HepG2 (cell line): ENCODE results near the gene OR4K2. TPM values are rescaled to one million over a fixed set of nuclear protein-coding genes. Genes with fewer than 3 reads are reported as not detected.

Experiments
- ATAC-seq: fragments of 200-7000 bp; cut with Tn5 transposase; 3 replicates; pipeline ENCODE4 v1.9.1; 2020; ENCODE audit warnings: mild to moderate bottlenecking, moderate library complexity
- BruUV-seq: library from RNA; stranded (reverse); fragments of 400-500 nt; replicated peaks from 2 replicates; lab custom pipeline; 2021; lab: Mats Ljungman, UMichigan
- CTCF ChIA-PET: fragments of 300-600 bp; formaldehyde crosslinking; extraction: SDS; loops from one replicate; lab custom pipeline; 2021; ENCODE audit warnings: low total read pairs, inconsistent platforms, low intra/inter-chr PET ratio; lab: Yijun Ruan, JAX
- POLR2A ChIA-PET: fragments of 350-600 bp; sonication (Branson Sonifier 250); formaldehyde crosslinking; loops from one replicate; lab custom pipeline; 2020; ENCODE audit warnings: antibody characterized with exemption, inconsistent platforms; lab: Yijun Ruan, JAX
- DNase-seq: peaks from one replicate; pipeline ENCODE4 v3.0.0-alpha.2; 2015; ENCODE audit warnings: low spot score
- FAIRE-seq: peaks from 3 replicates; lab custom pipeline; 2011; peaks lifted over from hg19 to GRCh38; lab: Jason Lieb, UNC
- H2AFZ ChIP-seq: one replicate; pipeline ENCODE4 v1.6.1; 2011; ENCODE audit warnings: low read length, inconsistent platforms
- H3K27ac ChIP-seq: fragments of 300-600 bp; 3 replicates; pipeline ENCODE4 v1.8.0; 2011; ENCODE audit warnings: mixed run types, mild to moderate bottlenecking, mixed read lengths, low read length, inconsistent platforms; ENCODE audit not compliant: insufficient read depth; ENCODE audit errors: extremely low read length
- H3K27me3 ChIP-seq, 2 experiments: fragments of 200-600 bp in 1 of 2; 2 replicates in 1 of 2; 3 replicates in 1 of 2; pipeline versions ENCODE4 v1.6.0 to v1.8.0; 2011; ENCODE audit warnings: low read length in 2 of 2, mild to moderate bottlenecking in 2 of 2, moderate library complexity in 2 of 2, inconsistent platforms in 1 of 2; ENCODE audit not compliant: insufficient read depth in 2 of 2, control insufficient read depth in 1 of 2
- H3K36me3 ChIP-seq, 2 experiments: fragments of 200-600 bp in 1 of 2; replicated peaks in 1 of 2; 2 replicates in 1 of 2; 3 replicates in 1 of 2; pipeline versions ENCODE4 v1.5.1 to v1.8.0; 2011; ENCODE audit warnings: low read length in 2 of 2, inconsistent platforms in 1 of 2; ENCODE audit not compliant: insufficient read depth in 2 of 2, control insufficient read depth in 1 of 2
- H3K4me1 ChIP-seq: 2 replicates; pipeline ENCODE4 v1.5.1; 2012; ENCODE audit warnings: low read length, inconsistent platforms; ENCODE audit not compliant: insufficient read depth
- H3K4me2 ChIP-seq: 2 replicates; pipeline ENCODE4 v1.6.0; 2011; ENCODE audit warnings: low read depth, low read length, inconsistent platforms
- H3K4me3 ChIP-seq, 3 experiments: fragments of 200-600 bp in 1 of 3; sonication (generic), shearing (Covaris generic) in 1 of 3; replicated peaks in 1 of 3; 2 replicates each; pipeline ENCODE4 v1.5.1; 2011 to 2016; ENCODE audit warnings: low read length in 3 of 3, inconsistent platforms in 2 of 3, low read depth in 2 of 3, mild to moderate bottlenecking in 2 of 3, control low read depth in 1 of 3, mixed read lengths in 1 of 3; ENCODE audit not compliant: insufficient read depth in 1 of 3
- H3K79me2 ChIP-seq: one replicate; pipeline ENCODE4 v1.6.1; 2011; ENCODE audit warnings: low read length, inconsistent platforms; ENCODE audit not compliant: insufficient read depth
- H3K9ac ChIP-seq: 2 replicates; pipeline ENCODE4 v1.6.0; 2011; ENCODE audit warnings: mild to moderate bottlenecking, low read depth, low read length, inconsistent platforms; ENCODE audit not compliant: insufficient read depth
- H3K9me3 ChIP-seq: 2 replicates; pipeline ENCODE4 v1.5.1; 2012; ENCODE audit warnings: mild to moderate bottlenecking, low read length
- H4K20me1 ChIP-seq: 2 replicates; pipeline ENCODE4 v1.6.0; 2011; ENCODE audit warnings: inconsistent platforms, mild to moderate bottlenecking, low read length, moderate library complexity; ENCODE audit not compliant: insufficient read depth
- AGO2 ChIP-seq: fragments of 200-400 bp; formaldehyde crosslinking; optimal IDR thresholded peaks from 2 replicates; pipeline ENCODE3; 2017; ENCODE audit warnings: mild to moderate bottlenecking, low read depth, low read length, moderate library complexity
- ESRRA ChIP-seq: sonication (generic); formaldehyde crosslinking; IDR thresholded peaks from 2 replicates; pipeline ENCODE4 v1.5.1; 2020; ENCODE audit warnings: mild to moderate bottlenecking, low read depth, missing genetic modification reagents
- FOXC1 ChIP-seq: sonication (generic); formaldehyde crosslinking; IDR thresholded peaks from 2 replicates; pipeline ENCODE4 v1.8.0; 2022; ENCODE audit warnings: mild to moderate bottlenecking, missing genetic modification reagents, borderline replicate concordance
- GMEB2 ChIP-seq: IDR thresholded peaks from 2 replicates; pipeline ENCODE4 v1.6.1; 2016; ENCODE audit warnings: missing biosample characterization, missing genetic modification reagents, low read depth
- HNRNPH1 ChIP-seq: fragments of 200-400 bp; formaldehyde crosslinking; optimal IDR thresholded peaks from 2 replicates; pipeline ENCODE3; 2017; ENCODE audit warnings: mild to moderate bottlenecking, low read depth, low read length
- NR2F6 ChIP-seq, 2 experiments: IDR thresholded peaks; 2 replicates each; pipeline ENCODE4 v1.6.1; 2016; ENCODE audit warnings: antibody characterized with exemption in 1 of 2, mild to moderate bottlenecking in 1 of 2
- POGK ChIP-seq: sonication (generic); formaldehyde crosslinking; conservative IDR thresholded peaks from 2 replicates; pipeline ENCODE4 v1.8.0; 2022; ENCODE audit warnings: mild to moderate bottlenecking, moderate library complexity, missing genetic modification reagents
- SMYD3 ChIP-seq: sonication (generic); formaldehyde crosslinking; IDR thresholded peaks from 2 replicates; pipeline ENCODE4 v1.8.1; 2023; ENCODE audit warnings: mild to moderate bottlenecking, missing genetic modification reagents
- TEAD2 ChIP-seq: sonication (generic); formaldehyde crosslinking; IDR thresholded peaks from 2 replicates; pipeline ENCODE4 v1.9.0; 2021; ENCODE audit warnings: missing genetic modification reagents
- TP53 ChIP-seq: sonication (generic); formaldehyde crosslinking; conservative IDR thresholded peaks from 2 replicates; pipeline ENCODE4 v1.4.0; 2020; ENCODE audit warnings: missing genetic modification reagents
- U2AF2 ChIP-seq: fragments of 200-400 bp; formaldehyde crosslinking; IDR thresholded peaks from 2 replicates; pipeline ENCODE4 v1.6.1; 2017; ENCODE audit warnings: low read depth, mild to moderate bottlenecking, low read length
- ZNF703 ChIP-seq: sonication (generic); formaldehyde crosslinking; IDR thresholded peaks from 2 replicates; pipeline ENCODE4 v1.5.1; 2020; ENCODE audit warnings: missing genetic modification reagents, mild to moderate bottlenecking, moderate library complexity, borderline replicate concordance
- WGBS: methylation state at CpG from one replicate; pipeline ENCODE4 v1.1.6; 2017; ENCODE audit warnings: low lambda C conversion rate; 5-methylcytosine and 5-hydroxymethylcytosine counted together
- in situ Hi-C: cut with HindIII; loops from 2 replicates; pipeline ENCODE4 v1.10.0; 2017; ENCODE audit warnings: low pct_unique_long_range_greater_than_20kb; ENCODE audit not compliant: extremely low pct_ligation_motif_present
- intact Hi-C: fragments of 100-400 bp; cut with micrococcal nuclease; formaldehyde crosslinking; loops from one replicate; pipeline ENCODE4 v1.10.0; 2022; ENCODE audit not compliant: unreplicated experiment
- polyA plus RNA-seq, 8 experiments: library from polyadenylated mRNA; depleted of rRNA in 3 of 8; stranded (reverse) in 7 of 8; unstranded in 1 of 8; fragments of >200 nt; fragmentation: Illumina TruSeq in 4 of 8; extraction: Trizol in 4 of 8; gene quantifications; 2 replicates each; pipeline versions ENCODE4 v1.2.1 to v1.2.3, GENCODE V29; 2011 to 2016; ENCODE audit warnings: low read depth in 4 of 8, missing spikeins in 1 of 8, mixed read lengths in 1 of 8; ENCODE audit not compliant: insufficient read depth in 1 of 8
- total RNA-seq, 5 experiments: library from RNA; depleted of rRNA; stranded (reverse); fragments of >200 nt; fragmentation: Illumina TruSeq; extraction: Trizol; gene quantifications; 2 replicates each; pipeline ENCODE4 v1.2.3, GENCODE V29; 2016; ENCODE audit warnings: low read depth in 1 of 5
- TF ChIP-seq, protein P1 (sequence below): sonication (generic); formaldehyde crosslinking; IDR thresholded peaks from 2 replicates; pipeline ENCODE4 v1.5.1; 2020; ENCODE audit warnings: missing genetic modification reagents, mild to moderate bottlenecking, borderline replicate concordance
- TF ChIP-seq, protein P2 (sequence below): fragments of 450-650 bp; IDR thresholded peaks from 2 replicates; pipeline ENCODE4 v1.6.1; 2017
- TF ChIP-seq, protein P3 (sequence below): sonication (generic); formaldehyde crosslinking; IDR thresholded peaks from 2 replicates; pipeline ENCODE4 v1.4.0; 2020; ENCODE audit warnings: missing genetic modification reagents, borderline replicate concordance

Gene OR4K2
- total and polyA plus RNA-seq, 2 of the 13 experiments (the other 11 are each of a cell fraction or from before 2014, with no cell fraction given): not detected

DNA sequence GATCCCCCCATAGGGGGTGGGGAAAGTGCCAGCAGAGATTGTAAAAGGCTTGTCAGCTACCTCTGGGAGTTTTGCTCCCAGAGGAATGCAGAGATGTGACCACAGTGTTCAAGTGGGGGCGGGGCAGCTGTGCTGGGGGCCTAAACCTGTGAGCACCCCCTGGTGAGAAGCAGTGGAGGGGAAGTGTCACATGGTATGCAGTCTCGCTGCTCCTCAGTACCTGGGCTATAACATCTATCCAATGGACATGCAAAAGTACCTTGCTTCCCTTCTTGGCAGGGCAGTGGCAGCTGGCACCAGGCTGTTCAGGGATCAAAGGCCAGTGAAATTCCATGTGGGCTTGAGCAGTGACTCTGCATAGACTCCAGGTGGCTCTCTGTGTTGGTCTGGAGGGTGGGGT lies 20.3 kb downstream of the OR4K2 start:
- POLR2A ChIA-PET: no interaction called here
- H3K4me1 ChIP-seq: no peaks in the 10 kb centered on the region
- peaks cover 86% of the 10 kb centered on the region for H3K9me3 ChIP-seq
- intact Hi-C loops (no loop called here), in situ Hi-C loops (no loop called here)
- H3K4me3 ChIP-seq: no peak overlapping the region
- no peaks in the 10 kb centered on the region for H3K79me2 ChIP-seq
- CTCF ChIA-PET: no interaction called here
- H3K36me3 ChIP-seq: no peaks in the 10 kb centered on the region
- ATAC-seq: no peak
- no peaks in the 10 kb centered on the region for H4K20me1 ChIP-seq
- no peak for DNase-seq
- no peak overlapping the region for H2AFZ ChIP-seq
- no peak overlapping the region for H3K9ac ChIP-seq
- no peak overlapping the region for H3K27ac ChIP-seq
- no TSS peak for BruUV-seq
- H3K27me3 ChIP-seq: no peaks in the 10 kb centered on the region
- 0% methylated on average over 1 of the region's 2 CpGs for WGBS
- no peak for FAIRE-seq
- H3K4me2 ChIP-seq: no peak overlapping the region
- TF ChIP-seq HNRNPH1 (no peak), FOXC1 (CRISPR knock-in tag) (no peak), ZNF703 (no peak), ESRRA (CRISPR knock-in tag) (no peak), U2AF2 (no peak), TEAD2 (CRISPR knock-in tag) (no peak), AGO2 (no peak), SMYD3 (no peak), GMEB2 (CRISPR knock-in tag) (no peak), NR2F6 (IDR thresholded peaks at IDR 0.05) (no peak), NR2F6 (CRISPR knock-in tag; IDR thresholded peaks at IDR 0.05) (no peak), TP53 (no peak), POGK (CRISPR knock-in tag) (no peak)
- TF ChIP-seq, protein P1, sequence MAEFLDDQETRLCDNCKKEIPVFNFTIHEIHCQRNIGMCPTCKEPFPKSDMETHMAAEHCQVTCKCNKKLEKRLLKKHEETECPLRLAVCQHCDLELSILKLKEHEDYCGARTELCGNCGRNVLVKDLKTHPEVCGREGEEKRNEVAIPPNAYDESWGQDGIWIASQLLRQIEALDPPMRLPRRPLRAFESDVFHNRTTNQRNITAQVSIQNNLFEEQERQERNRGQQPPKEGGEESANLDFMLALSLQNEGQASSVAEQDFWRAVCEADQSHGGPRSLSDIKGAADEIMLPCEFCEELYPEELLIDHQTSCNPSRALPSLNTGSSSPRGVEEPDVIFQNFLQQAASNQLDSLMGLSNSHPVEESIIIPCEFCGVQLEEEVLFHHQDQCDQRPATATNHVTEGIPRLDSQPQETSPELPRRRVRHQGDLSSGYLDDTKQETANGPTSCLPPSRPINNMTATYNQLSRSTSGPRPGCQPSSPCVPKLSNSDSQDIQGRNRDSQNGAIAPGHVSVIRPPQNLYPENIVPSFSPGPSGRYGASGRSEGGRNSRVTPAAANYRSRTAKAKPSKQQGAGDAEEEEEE (CRISPR knock-in tag): no peak
- TF ChIP-seq, protein P2, sequence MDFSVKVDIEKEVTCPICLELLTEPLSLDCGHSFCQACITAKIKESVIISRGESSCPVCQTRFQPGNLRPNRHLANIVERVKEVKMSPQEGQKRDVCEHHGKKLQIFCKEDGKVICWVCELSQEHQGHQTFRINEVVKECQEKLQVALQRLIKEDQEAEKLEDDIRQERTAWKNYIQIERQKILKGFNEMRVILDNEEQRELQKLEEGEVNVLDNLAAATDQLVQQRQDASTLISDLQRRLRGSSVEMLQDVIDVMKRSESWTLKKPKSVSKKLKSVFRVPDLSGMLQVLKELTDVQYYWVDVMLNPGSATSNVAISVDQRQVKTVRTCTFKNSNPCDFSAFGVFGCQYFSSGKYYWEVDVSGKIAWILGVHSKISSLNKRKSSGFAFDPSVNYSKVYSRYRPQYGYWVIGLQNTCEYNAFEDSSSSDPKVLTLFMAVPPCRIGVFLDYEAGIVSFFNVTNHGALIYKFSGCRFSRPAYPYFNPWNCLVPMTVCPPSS: no peak
- TF ChIP-seq, protein P3, sequence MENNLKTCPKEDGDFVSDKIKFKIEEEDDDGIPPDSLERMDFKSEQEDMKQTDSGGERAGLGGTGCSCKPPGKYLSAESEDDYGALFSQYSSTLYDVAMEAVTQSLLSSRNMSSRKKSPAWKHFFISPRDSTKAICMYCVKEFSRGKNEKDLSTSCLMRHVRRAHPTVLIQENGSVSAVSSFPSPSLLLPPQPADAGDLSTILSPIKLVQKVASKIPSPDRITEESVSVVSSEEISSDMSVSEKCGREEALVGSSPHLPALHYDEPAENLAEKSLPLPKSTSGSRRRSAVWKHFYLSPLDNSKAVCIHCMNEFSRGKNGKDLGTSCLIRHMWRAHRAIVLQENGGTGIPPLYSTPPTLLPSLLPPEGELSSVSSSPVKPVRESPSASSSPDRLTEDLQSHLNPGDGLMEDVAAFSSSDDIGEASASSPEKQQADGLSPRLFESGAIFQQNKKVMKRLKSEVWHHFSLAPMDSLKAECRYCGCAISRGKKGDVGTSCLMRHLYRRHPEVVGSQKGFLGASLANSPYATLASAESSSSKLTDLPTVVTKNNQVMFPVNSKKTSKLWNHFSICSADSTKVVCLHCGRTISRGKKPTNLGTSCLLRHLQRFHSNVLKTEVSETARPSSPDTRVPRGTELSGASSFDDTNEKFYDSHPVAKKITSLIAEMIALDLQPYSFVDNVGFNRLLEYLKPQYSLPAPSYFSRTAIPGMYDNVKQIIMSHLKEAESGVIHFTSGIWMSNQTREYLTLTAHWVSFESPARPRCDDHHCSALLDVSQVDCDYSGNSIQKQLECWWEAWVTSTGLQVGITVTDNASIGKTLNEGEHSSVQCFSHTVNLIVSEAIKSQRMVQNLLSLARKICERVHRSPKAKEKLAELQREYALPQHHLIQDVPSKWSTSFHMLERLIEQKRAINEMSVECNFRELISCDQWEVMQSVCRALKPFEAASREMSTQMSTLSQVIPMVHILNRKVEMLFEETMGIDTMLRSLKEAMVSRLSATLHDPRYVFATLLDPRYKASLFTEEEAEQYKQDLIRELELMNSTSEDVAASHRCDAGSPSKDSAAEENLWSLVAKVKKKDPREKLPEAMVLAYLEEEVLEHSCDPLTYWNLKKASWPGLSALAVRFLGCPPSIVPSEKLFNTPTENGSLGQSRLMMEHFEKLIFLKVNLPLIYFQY (CRISPR knock-in tag): no peak
